AG09309 (cell line): ENCODE data around the gene AGBL4.

ENCODE experiments used
- DNase-seq: peaks from one replicate; pipeline ENCODE4 v3.0.0-alpha.2; 2010; ENCODE audit warnings: low read depth
- H3K4me3 ChIP-seq: 2 replicates; pipeline ENCODE4 v1.5.1; 2011; ENCODE audit warnings: mild to moderate bottlenecking, low read depth, low read length, moderate library complexity; ENCODE audit not compliant: control insufficient read depth
- CTCF ChIP-seq: IDR thresholded peaks from 2 replicates; pipeline ENCODE4 v1.5.1; 2011; ENCODE audit warnings: mild to moderate bottlenecking, low read depth, low read length, inconsistent platforms; ENCODE audit not compliant: insufficient read depth, control insufficient read depth; ENCODE audit errors: missing control alignments

Gene AGBL4

GRCh38 chr1:49627781-49628180, 396.0 kb downstream of the AGBL4 start:
- no peak for DNase-seq
- H3K4me3 ChIP-seq = no peak overlapping the region
- TF ChIP-seq CTCF = no peak

- DNase-seq = no peak
- H3K4me3 ChIP-seq = no peak overlapping the region
- TF ChIP-seq CTCF = no peak
Observed at GRCh38 chr1:49626472-49626871, 397.3 kb downstream of the AGBL4 start.

- DNase-seq = no peak
Observed at GRCh38 chr1:49622877-49623276, 400.9 kb downstream of the AGBL4 start.

GRCh38 chr1:49606082-49606481, 417.7 kb downstream of the AGBL4 start:
- H3K4me3 ChIP-seq = no peak overlapping the region
- TF ChIP-seq CTCF = no peak
- no peak for DNase-seq

More at GRCh38 chr1:49622877-49623276, 400.9 kb downstream of the AGBL4 start:
- TF ChIP-seq CTCF = no peak
- H3K4me3 ChIP-seq = no peak overlapping the region

GRCh38 chr1:49597436-49597835, 426.3 kb downstream of the AGBL4 start:
- H3K4me3 ChIP-seq = no peak overlapping the region
- TF ChIP-seq CTCF = no peak
- no peak for DNase-seq

- no peak overlapping the region for H3K4me3 ChIP-seq
- no peak for TF ChIP-seq CTCF
- no peak for DNase-seq
Observed at GRCh38 chr1:49576327-49576901, 447.3 kb downstream of the AGBL4 start.
